GM18861 (cell line): ENCODE data around the gene ARL4A.
"Not testable (repeated sequence)": the region's sequence is repeated elsewhere in the genome, so short reads cannot be mapped to it uniquely, and the experiment has no call there.

ENCODE experiments used
- ATAC-seq: cut with Tn5 transposase; IDR thresholded peaks from one replicate; pipeline ENCODE4 v1.9.1; 2021; ENCODE audit not compliant: unreplicated experiment

Gene ARL4A, protein sequence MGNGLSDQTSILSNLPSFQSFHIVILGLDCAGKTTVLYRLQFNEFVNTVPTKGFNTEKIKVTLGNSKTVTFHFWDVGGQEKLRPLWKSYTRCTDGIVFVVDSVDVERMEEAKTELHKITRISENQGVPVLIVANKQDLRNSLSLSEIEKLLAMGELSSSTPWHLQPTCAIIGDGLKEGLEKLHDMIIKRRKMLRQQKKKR

DNA sequence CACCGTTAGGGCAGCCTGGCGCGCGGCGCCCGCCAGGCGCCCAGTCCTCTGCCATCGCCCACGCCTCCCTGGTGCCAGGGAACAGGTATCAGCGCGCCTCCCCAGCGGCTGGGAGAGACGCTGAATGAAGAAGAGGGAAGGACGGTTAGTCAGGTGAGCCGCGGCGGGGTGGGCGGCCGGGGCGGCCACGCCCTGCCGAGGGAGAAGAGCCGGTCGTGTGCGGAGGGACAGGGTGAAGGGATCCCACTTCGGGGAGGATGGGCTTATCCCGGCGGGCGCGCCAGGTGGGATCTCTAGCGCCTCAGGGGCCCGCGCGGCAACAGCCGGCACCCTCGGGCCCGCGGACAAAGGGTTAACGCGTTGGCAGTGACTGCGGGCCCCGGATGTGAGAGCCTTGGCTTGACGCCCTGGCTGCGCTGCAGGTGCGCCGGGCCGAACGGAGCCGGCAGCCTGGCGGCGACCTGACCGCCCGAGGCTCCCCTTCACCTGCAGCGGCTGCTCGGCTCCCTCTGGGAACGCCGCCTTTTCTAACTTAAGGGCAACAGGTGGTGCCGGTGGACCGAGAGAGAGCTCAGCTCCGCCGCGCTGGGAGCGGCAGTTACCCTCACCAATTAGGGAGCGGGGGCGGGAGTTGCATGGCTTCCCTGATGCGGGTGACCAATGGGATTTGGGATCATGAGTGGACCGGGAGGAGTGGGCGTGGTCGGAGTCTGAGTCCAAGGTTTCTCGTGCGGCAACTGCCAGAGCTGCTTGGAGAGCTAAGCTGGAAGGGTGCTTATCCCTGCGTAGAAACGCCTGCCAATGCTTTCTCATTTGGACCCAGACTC lies at the start of gene ARL4A:
TSS of gene ARL4A (plus strand) at position 743 of the 827 bp plus-strand sequence. CDS start 622 bp downstream, outside the sequence.
- ATAC-seq, result peak; percentile 77

DNA sequence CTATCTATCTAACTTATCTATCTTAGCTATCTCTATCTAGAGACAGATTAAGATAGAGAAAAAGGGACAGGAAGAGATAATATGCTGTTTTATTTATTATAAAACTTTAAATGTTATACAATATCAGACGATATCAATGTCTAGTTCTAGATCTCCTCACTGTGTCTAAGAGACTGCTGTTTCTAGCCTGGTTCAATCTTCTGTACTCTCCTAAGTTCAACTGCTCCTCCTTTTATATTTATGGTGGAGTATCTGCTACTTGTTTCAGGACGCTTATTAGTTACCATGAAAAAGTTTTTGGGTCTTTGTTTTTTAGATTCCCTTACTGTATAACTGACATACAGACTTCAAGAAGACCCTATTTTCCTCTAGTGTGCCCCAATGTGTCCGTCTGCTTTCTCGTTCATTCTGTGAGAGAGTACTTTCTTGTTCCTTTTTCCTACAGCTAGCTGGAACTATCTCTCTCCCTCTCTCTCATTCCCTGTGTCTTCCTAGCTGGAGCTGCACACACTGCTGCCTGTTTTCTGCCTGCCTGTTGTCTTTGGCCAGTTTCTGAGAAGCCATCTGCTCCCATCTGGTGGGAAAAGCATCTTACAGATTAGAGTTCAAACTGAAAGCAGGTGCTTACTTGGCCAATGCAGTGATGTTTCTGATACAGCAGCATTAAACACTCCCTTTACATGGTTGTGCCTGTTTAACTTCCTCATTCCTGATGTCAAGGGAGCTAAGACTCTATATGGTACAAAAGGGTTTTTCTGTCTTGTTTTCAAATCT lies 49.4 kb upstream of the ARL4A start:
- ATAC-seq, result peak; percentile 28

DNA sequence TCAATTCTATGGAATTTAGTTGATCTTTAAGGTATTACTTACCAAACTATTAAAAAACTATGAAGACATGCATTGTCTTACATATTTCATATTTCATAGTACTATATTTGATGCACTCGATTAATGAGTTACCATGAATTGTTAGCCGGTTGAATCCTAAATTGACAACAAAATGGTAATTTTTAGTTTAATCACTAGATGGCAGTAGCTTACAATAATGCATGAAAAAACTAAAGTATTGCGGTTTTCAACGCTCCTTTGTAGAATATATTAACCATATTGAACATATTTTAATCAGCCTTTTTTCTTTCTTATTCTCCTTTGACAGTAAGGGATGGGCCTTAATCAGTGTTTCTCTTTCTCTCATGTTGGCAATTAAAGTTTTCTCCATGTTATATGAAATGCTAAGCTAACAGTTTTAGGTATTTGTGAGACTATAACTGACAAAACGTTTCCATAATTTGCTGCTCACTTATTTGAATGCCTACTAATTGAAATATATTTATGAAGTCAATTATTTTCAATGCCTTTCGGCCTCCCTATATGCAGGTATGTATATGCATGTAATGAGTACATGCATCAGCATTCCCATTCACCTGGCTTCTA lies 48.5 kb upstream of the ARL4A start:
- peak; percentile 52 for ATAC-seq

DNA sequence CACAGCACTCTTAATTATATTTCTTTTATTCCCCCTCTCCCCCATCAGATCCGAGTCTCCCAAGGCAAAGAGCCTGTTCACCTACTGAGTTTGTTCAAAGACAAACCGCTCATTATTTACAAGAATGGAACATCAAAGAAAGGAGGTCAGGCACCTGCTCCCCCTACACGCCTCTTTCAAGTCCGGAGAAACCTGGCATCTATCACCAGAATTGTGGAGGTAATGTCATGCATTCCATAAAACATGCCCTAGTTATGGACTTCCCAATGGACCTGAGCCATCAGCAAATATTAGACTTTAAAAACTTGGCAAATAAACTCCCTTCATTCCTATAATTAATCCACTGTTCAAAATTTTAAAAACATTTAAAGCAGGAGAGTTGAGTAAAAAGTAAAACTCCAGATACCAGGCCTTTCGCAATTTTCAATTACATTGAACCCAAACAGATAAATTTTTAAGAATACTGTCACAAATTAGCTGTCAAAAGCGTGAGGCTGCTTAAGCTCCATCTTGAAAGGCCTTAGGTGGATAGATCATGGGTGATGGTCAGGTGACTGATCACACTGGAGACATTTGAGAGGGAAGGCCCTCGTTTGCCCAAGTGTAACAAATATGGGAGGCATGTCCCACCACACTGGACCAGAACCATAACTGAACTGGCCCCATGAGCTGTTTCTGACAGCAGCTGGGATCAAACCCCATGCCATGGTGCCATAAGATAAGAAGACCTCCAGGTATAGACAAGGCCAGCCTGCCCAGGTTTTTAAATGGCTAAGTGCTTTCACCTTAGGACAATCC lies 46.9 kb upstream of the ARL4A start:
- no peak for ATAC-seq

DNA sequence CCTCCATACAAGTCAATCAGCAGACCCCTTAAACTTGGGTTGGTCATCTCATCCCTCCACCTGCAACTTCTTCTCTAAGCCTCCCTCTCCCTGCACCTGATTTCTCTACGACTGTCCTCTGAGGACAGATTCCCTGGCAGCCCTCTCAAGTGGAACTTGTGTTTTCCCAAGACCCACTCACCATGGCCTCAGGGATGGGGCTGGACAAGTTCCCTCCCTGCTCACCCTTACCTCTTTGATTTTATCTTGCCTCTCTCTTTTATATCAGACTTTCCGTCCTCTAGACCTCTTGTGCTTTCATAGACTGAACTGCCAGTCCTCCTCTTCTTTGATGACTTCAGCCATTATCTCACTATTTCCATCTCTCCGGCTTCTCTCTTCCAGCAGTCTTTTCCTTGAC lies 46.2 kb upstream of the ARL4A start:
- no peak for ATAC-seq

DNA sequence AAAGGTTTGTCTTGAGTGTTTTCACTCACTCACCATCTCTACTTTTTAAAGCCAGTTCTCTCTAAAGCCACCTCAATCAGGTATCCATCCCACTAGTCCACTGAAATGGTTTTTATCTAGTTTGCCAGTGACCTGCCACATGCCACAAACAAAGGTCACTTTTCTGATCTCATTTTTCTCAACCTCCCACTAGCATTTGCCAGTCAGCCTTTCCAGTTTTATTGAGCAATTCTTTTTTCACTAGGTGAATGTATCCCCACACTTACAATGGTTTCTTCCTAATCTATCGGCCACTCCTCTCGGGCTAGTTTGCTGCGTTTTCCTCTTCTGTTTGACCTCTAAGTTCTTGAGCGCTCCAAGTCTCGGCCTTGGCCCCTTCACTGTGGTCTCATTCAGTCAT lies 44.9 kb upstream of the ARL4A start:
- no peak for ATAC-seq

DNA sequence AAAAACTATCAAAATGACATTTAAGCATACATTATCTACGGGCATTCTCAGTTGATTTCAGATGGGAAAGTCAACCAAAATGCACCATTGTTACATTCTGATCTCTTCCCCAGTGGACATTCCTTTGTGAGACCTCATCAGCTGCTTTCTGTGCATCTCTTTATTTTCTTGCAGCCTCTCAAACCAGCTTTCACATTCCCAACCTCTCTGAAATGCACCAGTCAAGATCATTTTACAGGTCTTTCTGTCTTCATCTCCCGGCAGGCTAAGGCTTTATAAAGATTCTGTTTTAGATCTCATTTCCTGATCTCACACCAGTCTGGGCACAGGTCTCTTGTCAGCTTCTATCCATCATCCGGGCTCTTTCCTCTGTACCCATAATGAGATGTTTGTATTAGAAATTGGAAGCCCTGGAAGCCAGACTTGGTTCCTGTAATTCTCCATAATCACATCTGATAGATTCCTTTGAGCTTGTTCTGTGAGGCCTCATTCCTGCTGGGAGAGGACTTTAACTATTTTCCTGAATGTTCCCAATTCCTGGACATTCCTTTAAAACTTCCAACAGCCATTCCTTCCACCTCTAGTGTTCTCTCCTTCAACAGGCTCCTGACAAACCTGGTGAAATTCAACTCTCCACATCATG lies 44.3 kb upstream of the ARL4A start:
- no peak for ATAC-seq

DNA sequence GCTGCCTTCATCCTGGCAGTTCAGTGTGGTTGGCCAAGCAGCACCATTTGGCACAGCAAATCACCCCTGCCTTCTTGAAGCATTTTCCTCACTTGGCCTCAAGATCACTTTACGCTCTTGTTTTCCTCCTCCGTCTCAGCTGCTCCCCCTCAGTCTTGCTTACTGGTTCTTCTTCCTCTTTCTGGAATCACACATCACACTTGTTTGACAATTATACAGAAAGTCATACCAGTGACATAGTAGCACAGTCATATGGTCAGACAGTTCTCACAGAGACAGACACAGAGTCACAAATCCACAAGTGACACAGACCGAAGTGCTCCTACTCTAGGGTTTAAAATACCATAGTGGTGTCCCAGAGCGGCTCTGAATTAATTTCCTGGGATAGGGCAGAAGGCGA lies 43.8 kb upstream of the ARL4A start:
- no peak for ATAC-seq

DNA sequence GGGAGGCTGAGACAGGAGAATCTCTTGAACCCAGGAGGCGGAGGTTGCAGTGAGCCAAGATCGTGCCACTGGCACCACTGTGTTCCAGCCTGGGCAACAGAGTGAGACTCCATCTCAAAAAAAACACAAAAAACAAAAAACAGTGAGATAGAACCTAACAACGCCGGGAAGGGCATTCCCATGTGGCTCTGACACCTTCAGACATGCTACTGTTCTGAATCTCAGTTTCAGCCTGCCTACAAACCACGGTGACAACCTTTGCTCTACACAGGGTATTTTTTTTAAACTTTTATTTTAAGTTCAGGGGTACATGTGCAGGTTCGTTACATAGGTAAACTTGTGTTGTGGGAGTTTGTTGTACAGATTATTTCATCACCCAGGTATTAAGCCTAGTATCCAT lies 42.2 kb upstream of the ARL4A start:
- not testable (repeated sequence) for ATAC-seq

DNA sequence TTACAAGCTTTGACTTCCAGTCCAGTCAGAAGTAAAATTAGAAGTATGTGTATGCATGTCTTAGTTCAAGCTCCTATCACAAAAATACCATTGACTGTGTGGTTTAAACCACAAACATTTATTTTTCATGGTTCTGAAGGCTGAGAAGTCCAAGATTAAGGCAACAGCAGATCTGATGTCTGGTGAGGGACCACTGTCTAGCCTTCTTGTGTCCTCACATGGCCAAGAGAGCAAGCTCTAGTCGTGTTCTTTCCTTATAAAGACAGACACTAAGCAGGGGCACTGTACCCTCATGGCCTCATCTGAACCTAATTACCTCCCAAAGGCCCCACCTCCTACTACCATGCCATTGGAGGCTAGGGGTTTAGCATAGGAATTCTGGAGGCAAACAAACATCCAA lies 41.3 kb upstream of the ARL4A start:
- no peak for ATAC-seq

DNA sequence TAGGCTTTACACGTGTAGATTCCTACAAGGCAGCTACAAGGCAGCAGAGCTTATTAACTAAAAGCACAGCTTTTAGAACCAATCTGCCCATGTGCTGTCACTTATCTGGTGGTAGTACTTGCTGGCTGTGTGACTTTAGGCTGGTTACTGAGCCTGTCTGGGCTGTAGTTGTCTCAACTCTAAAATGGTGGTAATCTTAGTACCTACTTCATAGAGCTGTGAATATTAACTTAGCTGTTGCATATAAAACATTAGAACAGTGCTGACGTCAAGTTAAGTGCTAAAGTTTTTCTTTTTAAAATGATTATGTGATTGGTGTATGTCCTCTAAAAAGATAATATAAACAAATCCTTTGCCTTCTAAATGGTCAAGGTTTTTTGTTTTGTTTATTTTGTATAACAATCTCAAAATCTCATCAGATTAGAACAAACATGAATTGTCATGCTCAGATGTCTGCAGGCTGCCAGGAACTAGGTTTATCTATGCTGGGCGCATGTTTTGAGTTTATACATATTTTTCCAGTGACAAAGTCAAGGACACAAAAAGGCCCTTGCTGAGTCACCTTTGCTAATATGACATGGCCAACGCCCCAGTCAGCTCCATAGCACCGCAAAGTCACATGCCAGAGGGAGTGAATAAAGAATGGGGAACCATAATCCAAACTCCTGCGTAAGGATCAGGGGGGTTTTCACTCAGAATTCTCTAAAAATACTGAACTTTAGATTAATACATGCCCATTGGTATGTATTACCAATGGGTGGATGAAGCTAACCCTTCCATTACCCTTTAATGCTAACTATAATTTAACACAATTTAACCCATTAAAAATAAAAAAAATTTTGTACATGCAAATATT lies 39.8 kb upstream of the ARL4A start:
- no peak for ATAC-seq

DNA sequence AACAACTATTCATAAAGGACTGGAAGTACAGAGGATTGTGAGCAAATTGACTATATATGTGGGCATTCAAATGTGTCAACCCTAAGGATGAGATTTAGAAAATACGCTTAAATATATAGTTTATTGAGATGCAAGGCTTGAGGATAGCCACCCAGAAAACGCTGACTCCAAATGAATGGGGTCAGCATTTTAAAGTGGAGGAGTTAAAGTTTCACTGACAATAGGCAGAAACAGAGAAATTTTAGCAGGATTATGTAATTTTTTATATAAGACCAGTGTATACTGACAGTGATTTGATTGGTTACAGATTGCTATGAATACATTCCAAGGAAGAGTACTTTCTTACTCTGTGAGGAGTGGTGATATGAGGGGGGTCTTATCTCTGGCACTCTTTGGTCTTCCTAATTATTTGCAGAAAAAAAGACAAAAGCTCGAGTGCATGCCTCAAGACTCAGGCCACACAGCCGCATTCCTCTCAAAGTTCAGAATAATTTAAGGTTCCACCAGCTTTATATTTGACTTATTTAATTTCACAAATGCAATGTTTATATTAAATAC lies 38.6 kb upstream of the ARL4A start:
- no peak for ATAC-seq

DNA sequence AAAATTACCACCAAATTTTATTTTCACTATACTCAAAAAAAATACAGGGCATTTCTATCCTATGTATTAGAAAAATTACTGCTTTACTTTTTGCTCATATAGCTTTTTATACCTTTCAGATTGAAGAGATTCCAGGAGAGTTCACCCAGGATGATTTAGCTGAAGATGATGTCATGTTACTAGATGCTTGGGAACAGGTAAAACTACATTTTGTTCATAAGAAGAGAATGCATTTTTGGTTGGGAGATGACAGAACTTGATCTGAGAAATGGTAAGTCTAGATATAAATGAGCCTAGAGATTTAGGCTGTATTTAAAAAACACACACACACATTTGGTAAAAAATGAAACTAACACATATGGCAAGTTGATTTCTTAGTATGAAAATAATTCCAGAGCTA lies 38.1 kb upstream of the ARL4A start:
- no peak for ATAC-seq

DNA sequence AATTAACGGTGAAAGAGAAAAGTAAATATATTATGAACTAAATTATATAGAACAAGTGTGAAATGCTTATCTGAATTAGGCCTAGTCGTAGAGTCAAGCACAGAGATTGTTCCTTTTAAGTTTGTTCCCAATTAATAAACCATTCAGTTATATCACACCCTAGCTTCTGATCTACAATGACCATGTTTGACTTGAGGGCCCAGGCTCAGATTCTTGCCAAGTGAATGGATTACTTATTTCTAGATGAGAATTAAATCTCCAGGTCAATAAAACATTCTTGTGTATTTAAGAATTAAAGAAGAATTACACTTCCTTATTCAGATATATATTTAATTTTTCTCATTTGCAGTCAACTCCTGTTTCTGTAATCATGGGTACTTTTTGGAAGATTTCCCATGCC lies 37.4 kb upstream of the ARL4A start:
- ATAC-seq, result no peak

DNA sequence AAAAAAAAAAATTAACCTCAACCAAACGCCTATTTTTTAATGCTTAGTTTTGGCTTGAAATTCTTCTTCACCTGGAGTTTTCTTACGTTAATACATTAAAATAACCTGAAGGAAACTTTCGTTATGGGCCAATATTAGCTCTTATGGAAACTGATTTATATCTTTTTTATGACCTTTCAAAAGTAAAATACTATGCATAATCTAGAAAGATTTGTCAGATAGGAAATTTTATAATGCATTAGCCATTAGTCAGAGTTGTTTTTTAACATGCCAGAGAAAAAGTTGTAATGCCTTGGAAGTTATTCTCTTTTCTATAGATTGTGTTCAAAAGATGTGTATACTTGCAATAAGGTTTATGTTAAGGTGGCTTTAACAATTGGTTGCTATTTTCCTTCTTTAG lies 34.3 kb upstream of the ARL4A start:
- no peak for ATAC-seq

DNA sequence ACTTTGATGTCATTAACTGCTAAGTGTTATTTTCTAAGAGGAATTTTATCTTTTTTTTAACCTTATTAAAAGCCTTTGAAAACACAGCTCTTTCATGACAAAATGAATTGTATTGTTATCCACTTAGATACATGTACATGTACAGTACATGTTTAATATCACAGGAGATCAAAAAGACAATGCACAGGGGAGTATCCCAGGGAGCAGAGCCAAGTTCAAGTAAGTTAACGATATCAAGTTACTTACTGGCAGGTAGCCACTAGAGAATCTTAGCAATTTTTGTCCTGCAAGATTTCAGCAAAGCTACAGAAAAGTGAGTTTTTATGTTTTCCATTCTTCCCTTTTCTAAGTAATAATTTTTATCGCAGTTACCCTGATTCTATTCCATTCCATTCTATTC lies 33.9 kb upstream of the ARL4A start:
- no peak for ATAC-seq

DNA sequence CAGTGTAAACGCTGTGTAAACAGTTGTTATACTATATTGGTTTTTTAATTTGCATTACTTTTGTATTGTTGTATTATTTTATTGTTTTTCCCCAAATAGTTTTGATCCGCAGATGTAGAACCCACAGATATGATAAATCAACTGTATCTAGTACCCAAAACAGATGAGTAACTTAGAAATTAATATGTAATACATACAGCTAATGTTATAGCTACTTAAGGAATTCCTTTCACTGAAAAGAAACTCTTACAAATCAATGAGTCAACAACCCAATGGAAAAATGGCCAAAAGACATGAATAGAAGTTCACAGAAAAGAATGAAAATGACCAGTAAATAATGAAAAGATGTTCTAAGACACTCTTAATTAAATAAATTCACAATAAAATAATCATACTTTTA lies 32.3 kb upstream of the ARL4A start:
- ATAC-seq, result no peak

DNA sequence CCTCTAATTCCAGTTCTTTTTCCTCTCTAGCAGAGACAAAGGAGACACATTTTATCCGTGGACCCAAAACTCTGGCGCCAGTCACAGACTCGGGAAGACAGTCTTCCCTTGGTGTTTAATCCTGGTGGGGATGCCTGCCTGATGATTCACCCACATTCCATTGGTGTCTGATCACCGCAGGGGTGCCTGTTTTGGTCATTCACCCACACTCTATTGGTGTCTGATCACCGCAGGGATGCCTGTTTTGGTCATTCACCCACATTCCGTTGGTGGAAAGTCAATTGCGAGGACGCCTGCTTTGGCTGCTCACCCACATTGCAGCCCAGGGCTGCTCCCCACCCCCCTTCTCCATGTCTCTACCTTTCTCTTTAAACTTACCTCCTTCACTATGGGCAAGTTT lies 27.0 kb upstream of the ARL4A start:
- ATAC-seq, result not testable (repeated sequence)

DNA sequence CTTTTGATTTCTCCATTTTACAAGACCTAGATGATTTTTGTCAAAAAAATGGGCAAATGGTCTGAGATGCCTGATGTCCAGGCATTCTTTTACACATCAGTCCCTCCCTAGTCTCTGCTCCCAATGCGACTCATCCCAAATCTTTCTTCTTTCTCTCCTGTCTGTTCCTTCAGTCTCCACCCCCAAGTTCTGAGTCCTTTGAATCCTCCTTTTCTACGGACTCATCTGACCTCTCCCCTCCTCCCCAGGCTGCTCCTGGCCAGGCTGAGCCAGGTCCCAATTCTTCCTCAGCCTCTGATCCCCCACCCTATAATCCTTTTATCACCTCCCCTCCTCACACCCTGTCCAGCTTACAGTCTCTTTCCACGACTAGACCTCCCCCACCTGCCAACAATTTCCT lies 26.4 kb upstream of the ARL4A start:
- ATAC-seq, result not testable (repeated sequence)
